Duodenal mucosa (tissue), 2 donors: Measurements from ENCODE around the gene DUSP23.

Source experiments
- H3K27ac ChIP-seq: one replicate; pipeline ENCODE4 v1.7.0; 2013; ENCODE audit warnings: low read depth, low read length
- H3K27me3 ChIP-seq, 2 donors: one replicate each; pipeline ENCODE4 v1.7.0; 2013; ENCODE audit warnings: low read length in 2 of 2, control low read depth in 1 of 2; ENCODE audit not compliant: insufficient read depth in 2 of 2, control insufficient read depth in 1 of 2
- H3K36me3 ChIP-seq, 2 donors: one replicate each; pipeline ENCODE4 v1.7.0; 2013; ENCODE audit warnings: low read length in 2 of 2, control low read depth in 1 of 2; ENCODE audit not compliant: insufficient read depth in 2 of 2, control insufficient read depth in 1 of 2
- H3K4me1 ChIP-seq, 2 donors: one replicate each; pipeline ENCODE4 v1.7.0; 2013; ENCODE audit warnings: low read length in 2 of 2, control low read depth in 1 of 2; ENCODE audit not compliant: insufficient read depth in 2 of 2, control insufficient read depth in 1 of 2
- H3K4me3 ChIP-seq, 2 donors: one replicate each; pipeline ENCODE4 v1.7.0; 2013; ENCODE audit warnings: low read length in 2 of 2, low read depth in 1 of 2
- H3K9ac ChIP-seq, 2 donors: one replicate each; pipeline ENCODE4 v1.7.0; 2013; ENCODE audit warnings: low read length in 2 of 2, low read depth in 1 of 2
- H3K9me3 ChIP-seq, 2 donors: one replicate each; pipeline ENCODE4 v1.7.0; 2013; ENCODE audit warnings: low read length in 2 of 2, control low read depth in 1 of 2; ENCODE audit not compliant: control insufficient read depth in 1 of 2

DUSP23 gene

GRCh38 chr1:159800177-159800930, 19.6 kb downstream of the DUSP23 start:
- H3K4me3 ChIP-seq: no peak overlapping the region
- H3K9me3 ChIP-seq: no peaks in the 10 kb centered on the region
- peaks cover 4 to 5% of the 10 kb centered on the region in 2 donors for H3K4me1 ChIP-seq
- peaks cover 8 to 12% of the 10 kb centered on the region in 2 donors for H3K27me3 ChIP-seq
- no peak overlapping the region for H3K9ac ChIP-seq
- H3K36me3 ChIP-seq: no peaks in the 10 kb centered on the region
- no peak overlapping the region for H3K27ac ChIP-seq

GRCh38 chr1:159802111-159802510, 21.3 kb downstream of the DUSP23 start, which contains the start of gene FCRL6:
Gene FCRL6 (plus strand): TSS chr1:159802360. CDS start chr1:159802425, 65 bp downstream.
- no peaks in the 10 kb centered on the region for H3K9me3 ChIP-seq
- no peaks in the 10 kb centered on the region for H3K36me3 ChIP-seq
- H3K27ac ChIP-seq: no peak within 1 kb of the TSS
- peaks cover 4 to 5% of the 10 kb centered on the region in 2 donors for H3K4me1 ChIP-seq
- H3K9ac ChIP-seq: no peak within 1 kb of the TSS
- peaks cover 0 to 4% of the 10 kb centered on the region in 2 donors for H3K27me3 ChIP-seq
- H3K4me3 ChIP-seq: no peak within 1 kb of the TSS

DNA sequence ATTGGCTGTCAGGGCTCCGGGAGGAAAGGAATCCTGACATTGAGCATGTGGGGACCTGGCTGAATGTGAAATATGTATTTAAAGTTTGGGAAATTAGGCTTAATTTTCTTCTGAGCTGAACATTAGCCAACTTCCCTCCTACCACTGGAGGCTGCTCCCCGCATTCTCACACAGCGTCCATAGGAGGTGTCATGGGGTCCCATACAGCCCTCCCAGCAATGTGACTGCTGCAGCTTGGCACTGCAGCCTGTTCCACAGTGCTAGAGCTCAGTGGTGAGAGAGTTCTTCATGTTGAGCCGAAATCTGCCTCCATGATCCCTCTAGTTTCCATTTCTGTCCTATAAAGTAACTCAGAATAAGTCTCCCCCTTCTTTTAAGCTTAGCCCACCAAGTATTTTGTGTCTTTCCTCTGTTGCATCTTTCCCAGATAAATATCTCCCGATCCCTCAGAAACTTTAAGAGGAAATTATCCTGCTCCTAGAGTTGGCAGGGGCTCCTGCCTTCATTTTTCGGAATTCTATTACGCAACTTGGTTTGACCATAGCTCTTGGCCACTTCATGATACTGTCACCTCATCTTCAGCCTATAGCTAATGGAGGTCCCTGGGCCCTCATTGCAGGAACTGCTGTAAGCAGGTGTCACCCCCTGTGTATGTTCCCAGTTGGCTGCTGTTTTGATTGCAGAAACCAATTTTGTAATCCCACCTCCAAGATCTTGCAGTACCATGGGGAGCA, 23.4 kb downstream of the DUSP23 start:
- Histone ChIP-seq H3K9me3 (no peaks in the 10 kb centered on the region), H3K4me3 (no peak overlapping the region), H3K27ac (no peak overlapping the region), H3K9ac (no peak overlapping the region), H3K4me1 (peaks cover under 1 to 2% of the 10 kb centered on the region in 2 donors), H3K36me3 (no peaks in the 10 kb centered on the region), H3K27me3 (no peaks in the 10 kb centered on the region)

DNA sequence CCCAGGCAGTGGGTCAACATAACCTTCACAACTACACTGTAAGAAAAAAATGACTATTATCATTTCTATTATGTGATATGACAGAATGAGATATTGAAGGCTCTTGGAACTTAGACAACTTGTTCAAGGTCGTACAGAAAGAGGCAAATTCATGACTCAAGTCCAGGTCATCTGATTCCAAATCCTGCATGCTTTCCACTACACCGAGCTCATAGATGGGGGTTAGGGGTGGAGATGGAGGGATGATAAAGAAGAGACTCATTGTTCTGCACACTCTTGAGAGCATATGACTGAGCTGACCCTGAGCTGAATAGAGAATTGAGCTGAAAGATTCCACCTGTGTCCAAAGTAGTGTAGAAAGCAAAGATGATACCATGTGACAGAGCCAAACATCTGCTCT, 24.2 kb downstream of the DUSP23 start:
- H3K27ac ChIP-seq: no peak overlapping the region
- H3K36me3 ChIP-seq: no peaks in the 10 kb centered on the region
- H3K4me3 ChIP-seq: no peak overlapping the region
- H3K4me1 ChIP-seq: no peaks in the 10 kb centered on the region
- H3K9me3 ChIP-seq: no peaks in the 10 kb centered on the region
- H3K27me3 ChIP-seq: peaks cover 0 to 2% of the 10 kb centered on the region in 2 donors
- H3K9ac ChIP-seq: no peak overlapping the region

- H3K27ac ChIP-seq: no peak overlapping the region
- H3K27me3 ChIP-seq: no peaks in the 10 kb centered on the region
- H3K4me3 ChIP-seq: no peak overlapping the region
- H3K36me3 ChIP-seq: no peaks in the 10 kb centered on the region
- no peaks in the 10 kb centered on the region for H3K4me1 ChIP-seq
- H3K9me3 ChIP-seq: no peaks in the 10 kb centered on the region
- no peak overlapping the region for H3K9ac ChIP-seq
Measured at GRCh38 chr1:159815926-159816325, 35.2 kb downstream of the DUSP23 start.

DNA sequence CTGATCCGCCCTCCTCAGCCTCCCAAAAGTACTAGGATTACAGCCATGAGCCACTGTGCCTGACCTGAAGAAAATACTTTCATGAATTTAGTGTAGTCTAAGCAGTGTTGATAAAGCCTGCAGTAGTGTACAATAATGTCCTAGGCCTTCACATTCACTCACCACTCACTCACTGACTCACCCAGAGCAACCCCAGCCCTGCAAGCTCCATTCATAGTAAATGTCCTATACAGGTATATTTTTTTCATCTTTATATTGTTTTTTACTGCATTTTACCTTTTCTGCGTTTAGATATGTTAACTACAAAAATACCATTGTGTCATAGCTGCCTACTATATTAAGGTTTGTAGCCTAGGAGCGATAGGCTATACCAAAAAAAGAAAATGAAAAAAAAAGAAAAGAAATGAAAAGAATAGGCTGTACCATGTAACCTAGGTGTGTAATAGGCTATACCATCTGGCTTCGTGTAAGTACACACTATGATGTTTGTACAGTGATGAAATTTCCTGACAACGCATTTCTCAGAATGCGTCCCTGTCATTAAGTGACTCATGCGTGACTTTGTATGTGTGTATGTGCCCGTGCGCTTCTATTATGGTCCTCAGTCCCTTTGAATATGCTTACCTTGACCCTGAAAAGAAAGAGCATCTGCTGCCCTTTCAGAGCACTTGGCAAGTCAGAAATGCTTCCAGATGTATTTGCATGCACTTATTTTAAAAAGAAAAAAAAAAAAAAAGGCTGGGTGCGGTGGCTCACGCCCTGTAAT, 36.7 kb downstream of the DUSP23 start:
- H3K27ac ChIP-seq: no peak overlapping the region
- no peaks in the 10 kb centered on the region for H3K27me3 ChIP-seq
- no peaks in the 10 kb centered on the region for H3K36me3 ChIP-seq

DNA sequence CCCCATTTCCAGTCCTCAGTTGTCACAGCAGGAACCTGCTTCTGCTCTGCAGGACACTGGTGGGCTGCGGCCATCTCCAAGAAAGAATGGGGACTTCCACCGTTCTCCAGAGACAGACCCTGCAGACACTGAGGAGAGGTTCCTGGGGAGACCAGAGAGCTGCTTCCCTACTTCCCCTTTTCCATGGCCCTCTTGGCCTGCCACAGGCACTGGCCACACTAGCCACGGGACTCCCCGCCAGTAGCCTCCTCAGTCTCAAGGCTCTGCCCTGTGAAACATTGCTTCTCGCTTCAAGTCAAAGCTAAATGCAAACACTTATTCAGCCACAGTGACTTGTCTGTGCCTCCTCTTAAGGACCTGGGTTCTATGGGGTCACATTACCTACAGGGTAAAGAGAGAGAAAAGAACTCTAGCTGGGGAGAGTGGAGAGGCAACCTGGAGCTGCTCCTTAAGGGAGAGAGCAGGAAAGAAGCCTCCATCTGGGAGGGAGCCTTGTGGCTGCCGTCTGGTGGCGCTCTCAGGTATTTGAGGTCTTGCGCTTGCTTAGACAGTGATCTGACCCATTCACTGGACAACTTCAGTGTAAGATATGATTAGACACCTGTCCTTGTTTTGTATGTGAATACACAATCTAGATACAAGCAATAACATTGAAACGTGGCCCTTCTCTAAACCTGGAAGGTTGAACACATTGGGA, 40.6 kb downstream of the DUSP23 start:
- Histone ChIP-seq H3K4me1 (peaks cover 10 to 13% of the 10 kb centered on the region in 2 donors), H3K27me3 (no peaks in the 10 kb centered on the region), H3K9ac (no peak overlapping the region), H3K4me3 (no peak overlapping the region), H3K9me3 (no peaks in the 10 kb centered on the region), H3K27ac (no peak overlapping the region), H3K36me3 (no peaks in the 10 kb centered on the region)

More for the DNA sequence above, 36.7 kb downstream of the DUSP23 start:
- Histone ChIP-seq H3K9me3 (no peaks in the 10 kb centered on the region), H3K9ac (no peak overlapping the region), H3K4me3 (no peak overlapping the region), H3K4me1 (no peaks in the 10 kb centered on the region)

DNA sequence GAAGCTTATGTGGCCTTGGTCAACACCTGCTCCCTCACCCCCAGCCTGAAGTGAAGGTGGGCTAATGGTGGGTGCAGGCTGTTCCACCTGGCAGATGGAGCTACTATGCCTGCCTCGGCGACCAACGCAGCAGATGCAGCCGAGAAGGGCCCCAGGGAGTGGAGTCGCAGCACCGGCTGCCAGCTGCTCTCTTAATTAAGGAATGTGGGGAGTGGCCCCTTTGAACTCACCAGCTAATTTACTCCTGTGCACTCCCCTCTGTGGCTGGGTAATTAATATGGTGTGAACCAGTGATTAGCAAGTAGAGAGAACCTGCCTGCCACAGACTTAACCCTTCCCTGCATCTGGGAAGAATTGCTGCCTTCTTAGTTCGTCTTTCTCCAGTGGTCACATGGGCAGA, 42.6 kb downstream of the DUSP23 start:
- Histone ChIP-seq H3K27ac (no peak overlapping the region), H3K36me3 (no peaks in the 10 kb centered on the region), H3K9ac (no peak overlapping the region), H3K9me3 (no peaks in the 10 kb centered on the region), H3K27me3 (no peaks in the 10 kb centered on the region), H3K4me1 (peaks cover 10 to 13% of the 10 kb centered on the region in 2 donors), H3K4me3 (no peak overlapping the region)

DNA sequence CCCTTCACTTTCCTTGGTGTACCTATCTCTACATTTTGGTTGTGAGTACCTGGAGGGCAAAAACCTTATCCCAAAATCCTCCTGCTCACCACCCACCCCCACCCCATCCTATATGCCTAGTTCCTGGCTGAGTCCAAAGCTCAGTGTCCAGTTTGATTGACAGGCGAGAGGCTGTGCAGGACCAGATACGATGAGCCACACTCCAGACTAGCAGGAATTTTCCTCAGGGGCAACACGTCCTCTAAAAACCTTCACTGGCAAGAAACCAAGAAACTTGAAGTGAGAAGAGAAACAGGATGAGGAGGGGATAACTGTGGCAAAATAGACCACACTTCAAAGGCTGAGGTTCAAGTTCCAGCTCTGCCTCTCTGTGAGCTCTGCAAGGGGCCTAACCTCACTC, 44.8 kb downstream of the DUSP23 start:
- H3K4me1 ChIP-seq: peaks cover 10 to 13% of the 10 kb centered on the region in 2 donors
- no peak overlapping the region for H3K27ac ChIP-seq
- H3K9ac ChIP-seq: no peak overlapping the region
- no peaks in the 10 kb centered on the region for H3K9me3 ChIP-seq
- H3K27me3 ChIP-seq: no peaks in the 10 kb centered on the region
- no peaks in the 10 kb centered on the region for H3K36me3 ChIP-seq
- H3K4me3 ChIP-seq: no peak overlapping the region
